Breast epithelium (tissue), 4 donors: ENCODE results near the gene SOX11. TPM values are rescaled to one million over a fixed set of nuclear protein-coding genes. Genes with fewer than 3 reads are reported as not detected.
A peak's percentile ranks its signal among the peaks of the same experiment; 100 is the strongest.

Experiments
- DNase-seq, 2 donors: peaks; one replicate each; pipeline ENCODE4 v3.0.0-alpha.2; 2019; ENCODE audit warnings: low spot score in 2 of 2
- H3K27ac ChIP-seq, 2 donors: fragments of 200-600 bp; sonication (generic) in 1 of 2; one replicate each; pipeline ENCODE4 v1.5.1; 2016 to 2019; ENCODE audit warnings: mild to moderate bottlenecking in 1 of 2
- H3K27me3 ChIP-seq, 2 donors: fragments of 200-600 bp; sonication (generic) in 1 of 2; one replicate each; pipeline versions ENCODE4 v1.5.1 to v1.6.0; 2017 to 2019; ENCODE audit warnings: control low read depth in 1 of 2, mild to moderate bottlenecking in 1 of 2
- H3K36me3 ChIP-seq: fragments of 200-600 bp; one replicate; pipeline ENCODE4 v1.5.1; 2019
- H3K4me1 ChIP-seq, 2 donors: fragments of 200-600 bp; sonication (generic); one replicate each; pipeline ENCODE4 v1.5.1; 2016 to 2019; ENCODE audit warnings: control low read depth in 1 of 2
- H3K4me3 ChIP-seq, 3 donors: fragments of 200-600 bp; sonication (generic); 1 replicate in 2 of 3; 2 replicates in 1 of 3; pipeline ENCODE4 v1.5.1; 2016 to 2019; ENCODE audit warnings: mild to moderate bottlenecking in 3 of 3, moderate library complexity in 2 of 3
- H3K9me3 ChIP-seq, 2 donors: fragments of 200-600 bp; sonication (generic) in 1 of 2; one replicate each; pipeline ENCODE4 v1.5.1; 2016 to 2019; ENCODE audit warnings: control low read depth in 1 of 2
- POLR2A ChIP-seq: fragments of 450-650 bp; IDR thresholded peaks from one replicate; pipeline ENCODE4 v1.6.1; 2016; ENCODE audit warnings: antibody characterized with exemption, mild to moderate bottlenecking, moderate library complexity
- POLR2AphosphoS5 ChIP-seq, 3 donors: sonication (generic); formaldehyde crosslinking; IDR thresholded peaks; one replicate each; pipeline ENCODE4 v1.6.1; 2017; ENCODE audit warnings: antibody characterized with exemption in 3 of 3
- intact Hi-C: fragments of 100-400 bp; cut with DNase I; formaldehyde crosslinking; loops from one replicate; pipeline ENCODE4 v1.15.1; 2023; ENCODE audit warnings: low total_unique reads
- total RNA-seq, 3 donors: library from RNA; depleted of rRNA; stranded (reverse); fragments of >200 nt; gene quantifications; one replicate each; pipeline ENCODE4 v1.1.0, GENCODE V29; 2016
- TF ChIP-seq, protein P1 (sequence below), 3 donors: fragments of 450-650 bp; IDR thresholded peaks; one replicate each; pipeline ENCODE4 v1.5.1; 2016 to 2017; ENCODE audit warnings: antibody characterized with exemption in 3 of 3, mild to moderate bottlenecking in 3 of 3, moderate library complexity in 3 of 3

The SOX11 gene
- total RNA-seq, 3 donors from 2014 or later, result 0.15 to 0.33 TPM; not detected in 1

DNA sequence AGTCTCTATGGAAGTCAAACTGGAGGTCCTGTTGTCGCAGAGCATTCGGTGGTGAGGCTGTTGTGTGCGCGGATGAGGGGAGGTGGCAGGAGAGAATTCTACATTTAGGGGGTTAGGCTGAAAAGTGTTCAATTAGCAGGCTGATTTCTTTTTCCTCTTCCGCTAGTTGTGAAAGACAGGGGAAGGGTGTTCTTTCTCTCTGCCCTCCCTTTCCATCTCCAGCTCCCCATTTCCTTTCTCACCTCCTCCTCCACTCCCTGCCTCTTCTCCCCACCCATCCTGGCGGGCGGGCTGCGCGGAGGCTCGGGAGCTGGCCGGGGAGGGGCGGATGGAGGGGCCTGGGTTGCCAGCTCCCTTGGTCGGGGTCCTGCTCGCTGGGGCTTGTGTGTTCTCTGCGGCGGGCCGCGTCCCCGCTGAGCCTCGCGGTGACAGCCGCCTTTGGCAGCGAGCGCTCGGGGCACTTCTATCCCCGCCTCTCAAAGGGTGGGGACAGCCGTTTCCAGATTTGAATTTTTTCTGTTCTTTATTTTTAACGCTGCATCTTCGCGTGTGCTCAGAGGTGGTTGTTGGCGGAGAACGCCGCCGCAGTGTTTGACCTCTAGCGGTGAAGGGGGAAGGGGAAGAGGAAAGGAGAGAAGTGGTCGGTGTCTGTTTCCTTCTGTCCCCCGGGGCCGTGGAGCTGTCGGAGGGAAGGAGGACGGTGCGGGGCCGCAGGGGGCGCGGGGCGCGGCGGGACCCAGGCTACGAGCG is 3.6 kb downstream of the SOX11 start:
- no peak for DNase-seq
- H3K4me3 ChIP-seq, result peak overlapping the region; percentile 26 to 66 (median 46)
- no peaks in the 10 kb centered on the region for H3K36me3 ChIP-seq
- intact Hi-C loops, result no loop called here
- H3K27me3 ChIP-seq, result peaks cover 3 to 95% of the 10 kb centered on the region in 2 donors
- no peaks in the 10 kb centered on the region for H3K9me3 ChIP-seq
- H3K27ac ChIP-seq, result peak overlapping the region; percentile 11 to 28
- peaks cover 13 to 15% of the 10 kb centered on the region in 2 donors for H3K4me1 ChIP-seq
- no peak for TF ChIP-seq POLR2A
- TF ChIP-seq, protein P1, sequence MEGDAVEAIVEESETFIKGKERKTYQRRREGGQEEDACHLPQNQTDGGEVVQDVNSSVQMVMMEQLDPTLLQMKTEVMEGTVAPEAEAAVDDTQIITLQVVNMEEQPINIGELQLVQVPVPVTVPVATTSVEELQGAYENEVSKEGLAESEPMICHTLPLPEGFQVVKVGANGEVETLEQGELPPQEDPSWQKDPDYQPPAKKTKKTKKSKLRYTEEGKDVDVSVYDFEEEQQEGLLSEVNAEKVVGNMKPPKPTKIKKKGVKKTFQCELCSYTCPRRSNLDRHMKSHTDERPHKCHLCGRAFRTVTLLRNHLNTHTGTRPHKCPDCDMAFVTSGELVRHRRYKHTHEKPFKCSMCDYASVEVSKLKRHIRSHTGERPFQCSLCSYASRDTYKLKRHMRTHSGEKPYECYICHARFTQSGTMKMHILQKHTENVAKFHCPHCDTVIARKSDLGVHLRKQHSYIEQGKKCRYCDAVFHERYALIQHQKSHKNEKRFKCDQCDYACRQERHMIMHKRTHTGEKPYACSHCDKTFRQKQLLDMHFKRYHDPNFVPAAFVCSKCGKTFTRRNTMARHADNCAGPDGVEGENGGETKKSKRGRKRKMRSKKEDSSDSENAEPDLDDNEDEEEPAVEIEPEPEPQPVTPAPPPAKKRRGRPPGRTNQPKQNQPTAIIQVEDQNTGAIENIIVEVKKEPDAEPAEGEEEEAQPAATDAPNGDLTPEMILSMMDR (IDR thresholded peaks at IDR 0.05), result no peak
- no peak for TF ChIP-seq POLR2AphosphoS5 (IDR thresholded peaks at IDR 0.05)

DNA sequence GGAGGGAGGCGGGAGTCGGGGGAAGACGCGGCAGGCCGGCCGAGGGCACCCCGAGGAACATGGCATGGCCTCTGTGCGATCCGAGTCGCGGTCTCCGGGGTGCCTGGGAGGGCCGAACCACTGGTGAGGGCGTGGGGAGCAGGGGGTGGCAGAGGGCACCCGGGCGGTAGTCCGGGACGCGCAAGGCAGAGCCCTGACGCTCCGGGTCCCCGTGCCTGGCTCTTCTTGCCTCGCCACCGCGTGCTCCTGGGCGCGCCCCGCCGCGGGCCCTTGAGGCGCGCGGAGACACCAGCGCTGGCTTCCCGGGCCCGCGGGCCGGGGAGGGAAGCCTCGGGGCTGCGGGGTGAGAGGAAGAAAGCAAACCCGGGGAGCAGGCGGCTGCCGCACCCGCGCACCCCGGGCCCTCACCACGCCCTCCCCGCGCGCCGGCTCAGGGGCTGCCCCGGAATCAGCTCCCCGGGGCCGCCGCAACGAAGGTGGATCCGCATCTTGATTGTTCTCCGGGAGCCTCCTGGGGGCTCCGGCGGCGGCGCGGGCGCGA is 4.3 kb downstream of the SOX11 start:
- Histone ChIP-seq H3K4me3 (peak overlapping the region; percentile 26 to 66 (median 46)), H3K27me3 (peaks cover 3 to 95% of the 10 kb centered on the region in 2 donors), H3K4me1 (peaks cover 12 to 15% of the 10 kb centered on the region in 2 donors), H3K36me3 (no peaks in the 10 kb centered on the region), H3K27ac (peak overlapping the region; percentile 11 to 28), H3K9me3 (no peaks in the 10 kb centered on the region)
- DNase-seq, result no peak
- intact Hi-C loops, result no loop called here
- TF ChIP-seq POLR2A (no peak), POLR2AphosphoS5 (IDR thresholded peaks at IDR 0.05) (no peak)
- TF ChIP-seq, protein P1 (IDR thresholded peaks at IDR 0.05), result no peak

DNA sequence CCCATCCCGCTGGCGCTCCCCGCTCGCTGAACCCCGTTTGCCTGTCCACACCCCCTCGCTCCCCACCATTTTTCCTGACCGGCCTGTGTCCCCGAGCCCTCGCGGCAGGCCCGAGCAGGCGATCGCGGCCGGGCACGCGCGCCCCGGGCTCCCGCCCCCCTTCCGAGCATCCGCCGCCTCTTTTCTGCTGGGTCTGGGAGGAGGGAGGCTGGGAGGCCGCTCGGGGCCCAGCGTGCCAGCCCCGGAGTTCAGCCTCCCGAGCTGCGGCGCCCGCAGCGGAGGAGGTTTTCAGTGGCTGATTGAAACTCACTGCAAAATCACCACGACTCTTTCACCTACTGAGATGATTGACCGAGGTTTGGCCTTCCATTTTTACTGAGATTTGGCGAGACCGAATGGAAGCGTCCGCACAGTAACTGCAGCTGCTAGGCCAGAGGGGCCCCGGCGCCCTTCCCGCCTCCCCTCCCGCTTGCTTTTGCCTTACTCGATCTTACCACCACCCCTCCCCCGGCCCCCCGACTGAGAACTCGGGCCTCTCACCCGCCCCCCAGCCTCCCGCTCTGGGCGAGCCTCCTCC is 4.8 kb downstream of the SOX11 start:
- peaks cover 3 to 92% of the 10 kb centered on the region in 2 donors for H3K27me3 ChIP-seq
- no peaks in the 10 kb centered on the region for H3K36me3 ChIP-seq
- H3K4me3 ChIP-seq, result peak overlapping the region; percentile 26 to 66 (median 46)
- intact Hi-C loops, result no loop called here
- no peak for DNase-seq
- no peaks in the 10 kb centered on the region for H3K9me3 ChIP-seq
- H3K27ac ChIP-seq, result peak overlapping the region in 1 of 2 donors; percentile 28
- TF ChIP-seq, protein P1 (IDR thresholded peaks at IDR 0.05), result no peak
- TF ChIP-seq POLR2A (no peak), POLR2AphosphoS5 (IDR thresholded peaks at IDR 0.05) (no peak)
- peaks cover 7 to 13% of the 10 kb centered on the region in 2 donors for H3K4me1 ChIP-seq

DNA sequence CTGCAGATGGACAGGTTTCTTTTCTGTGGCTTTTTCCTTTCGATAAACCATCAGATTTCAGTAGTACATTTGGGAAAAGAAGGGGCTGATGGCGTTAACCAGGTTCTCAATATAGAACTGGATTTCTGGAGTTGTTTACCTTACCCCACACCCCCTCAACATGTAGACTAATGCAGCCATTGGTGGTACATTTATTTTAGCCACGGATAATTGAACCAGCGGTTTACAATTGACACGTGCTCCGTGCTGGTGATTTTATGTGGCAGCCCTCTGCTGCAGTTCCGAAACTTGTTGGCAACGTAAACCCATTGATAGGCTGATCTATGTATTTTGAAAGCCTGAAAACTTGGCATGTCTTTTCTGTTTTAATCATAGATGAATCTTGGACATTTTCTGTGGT is 5.4 kb downstream of the SOX11 start:
- Histone ChIP-seq H3K9me3 (no peaks in the 10 kb centered on the region), H3K4me3 (peak overlapping the region in 1 of 3 donors; percentile 46), H3K4me1 (peaks cover 6 to 9% of the 10 kb centered on the region in 2 donors), H3K27ac (no peak overlapping the region), H3K36me3 (no peaks in the 10 kb centered on the region), H3K27me3 (peaks cover 3 to 87% of the 10 kb centered on the region in 2 donors)
- no peak for DNase-seq
- TF ChIP-seq, protein P1 (IDR thresholded peaks at IDR 0.05), result no peak
- no peak for TF ChIP-seq POLR2AphosphoS5 (IDR thresholded peaks at IDR 0.05)
- no peak for TF ChIP-seq POLR2A
- intact Hi-C loops, result no loop called here

DNA sequence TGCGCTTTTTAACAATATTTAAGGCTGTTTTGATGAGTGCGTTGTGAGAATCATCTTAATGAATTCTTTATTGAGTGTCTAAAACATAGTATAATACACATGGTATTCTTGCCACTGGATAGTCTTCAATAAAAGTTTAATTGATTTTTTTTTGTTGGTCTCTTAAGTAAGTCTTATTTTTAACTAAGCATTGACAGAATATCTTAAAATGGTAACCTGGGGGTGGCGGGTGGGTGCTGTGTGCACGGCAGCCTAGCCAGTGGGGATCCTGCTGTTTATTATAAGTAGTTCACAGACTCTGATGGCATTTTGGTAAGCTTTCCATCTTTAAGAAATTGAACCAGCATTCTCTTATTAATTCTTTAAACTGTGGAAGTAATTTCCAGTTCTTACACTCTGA is 6.0 kb downstream of the SOX11 start:
- Histone ChIP-seq H3K27me3 (peaks cover 2 to 81% of the 10 kb centered on the region in 2 donors), H3K4me3 (no peak overlapping the region), H3K4me1 (peaks cover 6 to 9% of the 10 kb centered on the region in 2 donors), H3K36me3 (no peaks in the 10 kb centered on the region), H3K9me3 (no peaks in the 10 kb centered on the region), H3K27ac (no peak overlapping the region)
- no peak for DNase-seq
- TF ChIP-seq, protein P1 (IDR thresholded peaks at IDR 0.05), result no peak
- intact Hi-C loops, result no loop called here
